ENCODE results near the gene POLR1A. TPM values are rescaled to one million over a fixed set of nuclear protein-coding genes. Genes with fewer than 3 reads are reported as not detected.

The POLR1A gene
- total and polyA plus RNA-seq, 9 donors: 10.4 to 24.2 (median 17.9) TPM

- DNase-seq: no peak
- Histone ChIP-seq H3K4me1 (ENCODE audit: control insufficient read depth, insufficient read depth, low read length) (peaks cover 43% of the 10 kb centered on the region), H3K27ac (ENCODE audit: low read length) (no peak overlapping the region), H3K9me3 (replicated peaks; ENCODE audit: control insufficient read depth, low read depth, low read length) (peaks cover 5% of the 10 kb centered on the region), H3K36me3 (ENCODE audit: control insufficient read depth, insufficient read depth, low read length) (no peaks in the 10 kb centered on the region), H3K4me3 (ENCODE audit: low read length) (no peak overlapping the region), H3K27me3 (ENCODE audit: control insufficient read depth, insufficient read depth, low read length) (no peaks in the 10 kb centered on the region)
- no CpG with 5 or more reads among the region's 2 CpGs for WGBS (ENCODE audit: insufficient coverage)
These were observed 104.8 kb downstream of the POLR1A start for GRCh38 chr2:86000938-86001312.

- Histone ChIP-seq H3K4me3 (ENCODE audit: low read length) (no peak overlapping the region), H3K36me3 (ENCODE audit: control insufficient read depth, insufficient read depth, low read length) (no peaks in the 10 kb centered on the region), H3K27me3 (ENCODE audit: control insufficient read depth, insufficient read depth, low read length) (no peaks in the 10 kb centered on the region), H3K27ac (ENCODE audit: low read length) (peak overlapping the region; percentile 84), H3K4me1 (ENCODE audit: control insufficient read depth, insufficient read depth, low read length) (peaks cover 45% of the 10 kb centered on the region), H3K9me3 (replicated peaks; ENCODE audit: control insufficient read depth, low read depth, low read length) (peaks cover 4% of the 10 kb centered on the region)
- 81% methylated on average over 6 of the region's 10 CpGs for WGBS (ENCODE audit: insufficient coverage)
- DNase-seq: no peak
These were observed 105.4 kb downstream of the POLR1A start for GRCh38 chr2:86000131-86000937.

- DNase-seq: peak; percentile 85
- Histone ChIP-seq H3K36me3 (ENCODE audit: control insufficient read depth, insufficient read depth, low read length) (no peaks in the 10 kb centered on the region), H3K27me3 (ENCODE audit: control insufficient read depth, insufficient read depth, low read length) (no peaks in the 10 kb centered on the region), H3K4me1 (ENCODE audit: control insufficient read depth, insufficient read depth, low read length) (peaks cover 54% of the 10 kb centered on the region), H3K27ac (ENCODE audit: low read length) (peak overlapping the region; percentile 84), H3K4me3 (ENCODE audit: low read length) (no peak overlapping the region), H3K9me3 (replicated peaks; ENCODE audit: control insufficient read depth, low read depth, low read length) (no peaks in the 10 kb centered on the region)
- WGBS (ENCODE audit: insufficient coverage): 53% methylated on average over 2 of the region's 8 CpGs
These were observed 106.4 kb downstream of the POLR1A start for GRCh38 chr2:85999061-85999831.

- DNase-seq: peak; percentile 75
- H3K36me3 ChIP-seq (ENCODE audit: control insufficient read depth, insufficient read depth, low read length): no peaks in the 10 kb centered on the region
- 36% methylated on average over 3 of the region's 18 CpGs for WGBS (ENCODE audit: insufficient coverage)
These were observed 107.4 kb downstream of the POLR1A start for GRCh38 chr2:85998071-85998991.

GRCh38 chr2:85997017-85997970 is 108.4 kb downstream of the POLR1A start:
- H3K36me3 ChIP-seq (ENCODE audit: control insufficient read depth, insufficient read depth, low read length): no peaks in the 10 kb centered on the region
- H3K9me3 ChIP-seq (replicated peaks; ENCODE audit: control insufficient read depth, low read depth, low read length): no peaks in the 10 kb centered on the region
- no peak overlapping the region for H3K4me3 ChIP-seq (ENCODE audit: low read length)
- H3K27me3 ChIP-seq (ENCODE audit: control insufficient read depth, insufficient read depth, low read length): no peaks in the 10 kb centered on the region
- peak overlapping the region; percentile 84 for H3K27ac ChIP-seq (ENCODE audit: low read length)
- peaks cover 66% of the 10 kb centered on the region for H3K4me1 ChIP-seq (ENCODE audit: control insufficient read depth, insufficient read depth, low read length)
- WGBS (ENCODE audit: insufficient coverage): no CpG with 5 or more reads among the region's 7 CpGs
- DNase-seq: peak; percentile 68

More at GRCh38 chr2:85998071-85998991, 107.4 kb downstream of the POLR1A start:
- H3K4me1 ChIP-seq (ENCODE audit: control insufficient read depth, insufficient read depth, low read length): peaks cover 62% of the 10 kb centered on the region
- H3K27ac ChIP-seq (ENCODE audit: low read length): peak overlapping the region; percentile 84
- H3K4me3 ChIP-seq (ENCODE audit: low read length): no peak overlapping the region
- H3K9me3 ChIP-seq (replicated peaks; ENCODE audit: control insufficient read depth, low read depth, low read length): no peaks in the 10 kb centered on the region
- H3K27me3 ChIP-seq (ENCODE audit: control insufficient read depth, insufficient read depth, low read length): no peaks in the 10 kb centered on the region

GRCh38 chr2:85996591-85996990 is 109.1 kb downstream of the POLR1A start:
- H3K36me3 ChIP-seq (ENCODE audit: control insufficient read depth, insufficient read depth, low read length): no peaks in the 10 kb centered on the region
- peak overlapping the region; percentile 84 for H3K27ac ChIP-seq (ENCODE audit: low read length)
- peak; percentile 53 for DNase-seq
- no peak overlapping the region for H3K4me3 ChIP-seq (ENCODE audit: low read length)
- H3K4me1 ChIP-seq (ENCODE audit: control insufficient read depth, insufficient read depth, low read length): peaks cover 66% of the 10 kb centered on the region
- no CpG with 5 or more reads among the region's 2 CpGs for WGBS (ENCODE audit: insufficient coverage)
- no peaks in the 10 kb centered on the region for H3K27me3 ChIP-seq (ENCODE audit: control insufficient read depth, insufficient read depth, low read length)
- no peaks in the 10 kb centered on the region for H3K9me3 ChIP-seq (replicated peaks; ENCODE audit: control insufficient read depth, low read depth, low read length)

GRCh38 chr2:85995648-85996529 is 109.8 kb downstream of the POLR1A start:
- no peaks in the 10 kb centered on the region for H3K9me3 ChIP-seq (replicated peaks; ENCODE audit: control insufficient read depth, low read depth, low read length)
- no peaks in the 10 kb centered on the region for H3K36me3 ChIP-seq (ENCODE audit: control insufficient read depth, insufficient read depth, low read length)
- DNase-seq: no peak
- 97% methylated on average over 3 of the region's 9 CpGs for WGBS (ENCODE audit: insufficient coverage)
- no peak overlapping the region for H3K4me3 ChIP-seq (ENCODE audit: low read length)
- H3K27ac ChIP-seq (ENCODE audit: low read length): no peak overlapping the region
- peaks cover 62% of the 10 kb centered on the region for H3K4me1 ChIP-seq (ENCODE audit: control insufficient read depth, insufficient read depth, low read length)
- no peaks in the 10 kb centered on the region for H3K27me3 ChIP-seq (ENCODE audit: control insufficient read depth, insufficient read depth, low read length)

GRCh38 chr2:85994897-85995647 is 110.6 kb downstream of the POLR1A start:
- Histone ChIP-seq H3K36me3 (ENCODE audit: control insufficient read depth, insufficient read depth, low read length) (no peaks in the 10 kb centered on the region), H3K9me3 (replicated peaks; ENCODE audit: control insufficient read depth, low read depth, low read length) (no peaks in the 10 kb centered on the region), H3K4me1 (ENCODE audit: control insufficient read depth, insufficient read depth, low read length) (peaks cover 60% of the 10 kb centered on the region), H3K4me3 (ENCODE audit: low read length) (no peak overlapping the region), H3K27ac (ENCODE audit: low read length) (peak overlapping the region; percentile 38), H3K27me3 (ENCODE audit: control insufficient read depth, insufficient read depth, low read length) (no peaks in the 10 kb centered on the region)
- 85% methylated on average over 6 of the region's 8 CpGs for WGBS (ENCODE audit: insufficient coverage)
- DNase-seq: no peak

All from muscle of leg (tissue), 11 donors.